Measurements from ENCODE around the gene WWC1. TPM values are rescaled to one million over a fixed set of nuclear protein-coding genes. Genes with fewer than 3 reads are reported as not detected.

WWC1 gene
- total and polyA plus RNA-seq, 4 donors, result 48.4 to 77.0 (median 56.2) TPM

DNA sequence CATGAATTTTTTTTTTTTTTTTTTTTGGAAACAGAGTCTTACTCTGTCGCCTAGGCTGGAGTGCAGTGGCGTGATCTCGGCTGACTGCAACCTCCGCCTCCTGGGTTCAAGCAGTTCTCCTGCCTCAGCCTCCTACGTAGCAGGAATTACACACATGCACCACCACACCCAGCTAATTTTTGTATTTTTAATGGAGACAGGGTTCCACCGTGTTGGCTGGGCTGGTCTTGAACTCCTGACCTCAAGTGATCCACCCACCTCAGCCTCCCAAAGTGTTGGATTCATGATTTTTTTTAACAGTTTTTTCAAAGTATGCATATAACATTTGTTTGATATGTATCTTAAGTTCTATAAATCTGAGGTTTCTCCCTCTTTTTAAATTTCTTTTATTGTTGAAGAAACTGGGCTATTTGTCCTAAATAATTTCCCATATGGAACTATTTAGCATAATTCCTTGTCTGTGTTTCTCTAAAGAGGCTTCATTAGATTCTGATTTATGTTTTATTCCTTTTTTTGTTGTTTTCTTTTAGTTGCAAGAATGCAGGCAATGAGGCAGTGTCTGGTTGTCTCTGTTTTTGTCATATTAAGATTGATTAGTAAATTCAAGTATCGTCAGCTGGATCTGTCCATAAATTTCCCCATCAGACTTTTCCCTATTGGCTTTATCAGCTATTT, 211.3 kb downstream of the WWC1 start:
- peaks cover 15 to 29% (median 23%) of the 10 kb centered on the region in 4 donors for H3K36me3 ChIP-seq (ENCODE audit: control insufficient read depth in 4 of 4, insufficient read depth in 4 of 4, low read length in 4 of 4)

DNA sequence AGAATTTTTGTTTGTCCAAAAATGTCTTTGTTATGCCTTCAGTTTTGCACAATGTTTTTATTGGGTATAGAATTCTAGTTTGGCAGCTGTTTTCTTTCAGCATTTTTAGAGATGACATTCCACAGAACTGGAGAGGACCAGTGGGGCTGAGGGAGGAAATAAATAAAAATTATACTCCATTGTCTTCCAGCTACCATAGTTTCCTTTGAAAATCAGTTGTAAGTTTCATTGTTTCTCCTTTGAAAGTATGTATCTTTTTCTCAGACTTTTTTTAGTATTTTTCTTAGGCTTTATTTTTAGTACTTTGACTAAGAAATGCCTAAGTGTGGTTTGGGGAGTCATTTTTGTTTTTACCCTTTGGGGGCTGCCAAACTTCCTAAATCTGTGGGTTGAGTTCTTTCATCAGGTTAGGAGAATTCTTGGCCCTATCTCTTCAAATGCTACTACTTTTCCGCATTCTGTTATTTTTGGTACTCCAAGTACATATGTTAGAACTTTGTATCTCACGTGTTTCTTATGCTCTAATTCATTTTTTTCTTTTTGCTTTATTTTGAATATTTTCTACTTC, 222.5 kb downstream of the WWC1 start:
- TF ChIP-seq, protein P1, sequence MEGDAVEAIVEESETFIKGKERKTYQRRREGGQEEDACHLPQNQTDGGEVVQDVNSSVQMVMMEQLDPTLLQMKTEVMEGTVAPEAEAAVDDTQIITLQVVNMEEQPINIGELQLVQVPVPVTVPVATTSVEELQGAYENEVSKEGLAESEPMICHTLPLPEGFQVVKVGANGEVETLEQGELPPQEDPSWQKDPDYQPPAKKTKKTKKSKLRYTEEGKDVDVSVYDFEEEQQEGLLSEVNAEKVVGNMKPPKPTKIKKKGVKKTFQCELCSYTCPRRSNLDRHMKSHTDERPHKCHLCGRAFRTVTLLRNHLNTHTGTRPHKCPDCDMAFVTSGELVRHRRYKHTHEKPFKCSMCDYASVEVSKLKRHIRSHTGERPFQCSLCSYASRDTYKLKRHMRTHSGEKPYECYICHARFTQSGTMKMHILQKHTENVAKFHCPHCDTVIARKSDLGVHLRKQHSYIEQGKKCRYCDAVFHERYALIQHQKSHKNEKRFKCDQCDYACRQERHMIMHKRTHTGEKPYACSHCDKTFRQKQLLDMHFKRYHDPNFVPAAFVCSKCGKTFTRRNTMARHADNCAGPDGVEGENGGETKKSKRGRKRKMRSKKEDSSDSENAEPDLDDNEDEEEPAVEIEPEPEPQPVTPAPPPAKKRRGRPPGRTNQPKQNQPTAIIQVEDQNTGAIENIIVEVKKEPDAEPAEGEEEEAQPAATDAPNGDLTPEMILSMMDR (IDR thresholded peaks at IDR 0.05; ENCODE audit: control extremely low read depth, extremely low read depth), result no peak
- Histone ChIP-seq H3K4me3 (no peak overlapping the region), H3K27ac (ENCODE audit: low read depth in 1 of 2, low read length in 1 of 2) (no peak overlapping the region), H3K36me3 (ENCODE audit: control insufficient read depth in 4 of 4, insufficient read depth in 4 of 4, low read length in 4 of 4) (peaks cover 25 to 74% (median 62%) of the 10 kb centered on the region in 4 donors), H3K4me1 (ENCODE audit: control insufficient read depth in 5 of 5, insufficient read depth in 5 of 5, low read length in 5 of 5) (no peaks in the 10 kb centered on the region), H3K9me3 (ENCODE audit: control insufficient read depth in 4 of 4, insufficient read depth in 3 of 4, low read length in 3 of 4) (peaks cover 0 to 10% (median 4%) of the 10 kb centered on the region in 4 donors), H3K27me3 (ENCODE audit: control insufficient read depth in 3 of 3, insufficient read depth in 3 of 3, low read length in 2 of 3) (no peaks in the 10 kb centered on the region), H3K9ac (ENCODE audit: insufficient read depth in 1 of 2, low read length in 2 of 2) (no peak overlapping the region)
- ATAC-seq (ENCODE audit: insufficient read depth, low FRiP score) (no peak), DNase-seq (no peak)
- 98 to 100% methylated on average over 2 of the region's 2 CpGs for WGBS, 2 donors

More for the DNA sequence above, 211.3 kb downstream of the WWC1 start:
- ATAC-seq (ENCODE audit: insufficient read depth, low FRiP score), result no peak
- 94% methylated on average over 7 of the region's 7 CpGs for WGBS, 2 donors
- Histone ChIP-seq H3K9ac (ENCODE audit: insufficient read depth in 1 of 2, low read length in 2 of 2) (no peak overlapping the region), H3K4me1 (ENCODE audit: control insufficient read depth in 5 of 5, insufficient read depth in 5 of 5, low read length in 5 of 5) (no peaks in the 10 kb centered on the region), H3K4me3 (no peak overlapping the region), H3K9me3 (ENCODE audit: control insufficient read depth in 4 of 4, insufficient read depth in 3 of 4, low read length in 3 of 4) (no peaks in the 10 kb centered on the region), H3K27ac (ENCODE audit: low read depth in 1 of 2, low read length in 1 of 2) (no peak overlapping the region), H3K27me3 (ENCODE audit: control insufficient read depth in 3 of 3, insufficient read depth in 3 of 3, low read length in 2 of 3) (no peaks in the 10 kb centered on the region)
- no peak for DNase-seq
- TF ChIP-seq, protein P1 (IDR thresholded peaks at IDR 0.05; ENCODE audit: control extremely low read depth, extremely low read depth), result no peak

Other genes with a start within 250 kb of the WWC1 start
- gene RARS1, start 194.8 kb downstream of the WWC1 start, total RNA-seq, result 100 to 1,000 TPM in 1 of 2 donors, 10 to 100 TPM in 1; 56.6 to 116 TPM
- gene RARS1, start 194.8 kb downstream of the WWC1 start, polyA plus RNA-seq, result 10 to 100 TPM; 28.5 to 38.9 TPM
- gene FBLL1, start 237.7 kb downstream of the WWC1 start, total RNA-seq, result 1 to 10 TPM in 1 of 2 donors, under 1 TPM in 1; 0.31 to 1.1 TPM
- under 1 TPM; 0.18 to 0.23 TPM for gene FBLL1, start 237.7 kb downstream of the WWC1 start, polyA plus RNA-seq